HepG2 (cell line): ENCODE results near the gene UBTD2. TPM values are rescaled to one million over a fixed set of nuclear protein-coding genes. Genes with fewer than 3 reads are reported as not detected.

Experiments used
- CHD4 ChIP-seq: fragments of 200-600 bp; sonication (generic); IDR thresholded peaks from 2 replicates; pipeline ENCODE4 v1.7.0; 2017; ENCODE audit warnings: mild to moderate bottlenecking, low read length, borderline replicate concordance
- HMGXB4 ChIP-seq, 2 experiments: sonication (generic) in 1 of 2; formaldehyde crosslinking in 1 of 2; IDR thresholded peaks; 2 replicates each; pipeline versions ENCODE4 v1.4.0 to v1.6.1; 2018 to 2020; ENCODE audit warnings: missing genetic modification reagents in 2 of 2, borderline replicate concordance in 1 of 2, low read depth in 1 of 2, mild to moderate bottlenecking in 1 of 2, missing biosample characterization in 1 of 2
- JUNB ChIP-seq: sonication (generic); formaldehyde crosslinking; IDR thresholded peaks from 2 replicates; pipeline ENCODE4 v1.8.0; 2022; ENCODE audit warnings: missing genetic modification reagents, mild to moderate bottlenecking, borderline replicate concordance
- PAWR ChIP-seq: sonication (generic); formaldehyde crosslinking; IDR thresholded peaks from 2 replicates; pipeline ENCODE4 v1.4.0; 2020; ENCODE audit warnings: missing genetic modification reagents, mild to moderate bottlenecking, borderline replicate concordance
- PRDM15 ChIP-seq: sonication (generic); formaldehyde crosslinking; IDR thresholded peaks from 2 replicates; pipeline ENCODE4 v1.4.0; 2020; ENCODE audit warnings: missing genetic modification reagents
- RAD51 ChIP-seq: fragments of 450-650 bp; IDR thresholded peaks from 2 replicates; pipeline ENCODE4 v1.6.1; 2016; ENCODE audit warnings: borderline replicate concordance
- RFXANK ChIP-seq: IDR thresholded peaks from 2 replicates; pipeline ENCODE4 v1.6.1; 2016
- SMAD9 ChIP-seq: sonication (generic); formaldehyde crosslinking; IDR thresholded peaks from 2 replicates; pipeline ENCODE4 v1.5.1; 2020; ENCODE audit warnings: mild to moderate bottlenecking, missing genetic modification reagents
- SOX6 ChIP-seq, 2 experiments: fragments of 450-650 bp in 1 of 2; sonication (generic) in 1 of 2; formaldehyde crosslinking in 1 of 2; IDR thresholded peaks; 2 replicates each; pipeline versions ENCODE4 v1.4.0 to v1.6.1; 2017 to 2020; ENCODE audit warnings: antibody characterized with exemption in 1 of 2, mild to moderate bottlenecking in 1 of 2, missing genetic modification reagents in 1 of 2
- TFDP2 ChIP-seq: sonication (generic); formaldehyde crosslinking; IDR thresholded peaks from 2 replicates; pipeline ENCODE4 v1.4.0; 2020; ENCODE audit warnings: missing genetic modification reagents
- XBP1 ChIP-seq: sonication (generic); formaldehyde crosslinking; IDR thresholded peaks from 2 replicates; pipeline ENCODE4 v1.5.0; 2020; ENCODE audit warnings: missing genetic modification reagents
- ZBTB21 ChIP-seq: sonication (generic); formaldehyde crosslinking; IDR thresholded peaks from 2 replicates; pipeline ENCODE4 v1.4.0; 2020; ENCODE audit warnings: missing genetic modification reagents
- ZFP37 ChIP-seq: sonication (generic); formaldehyde crosslinking; IDR thresholded peaks from 2 replicates; pipeline ENCODE4 v1.4.0; 2020; ENCODE audit warnings: missing genetic modification reagents, borderline replicate concordance
- ZFP91 ChIP-seq: sonication (generic); formaldehyde crosslinking; IDR thresholded peaks from 2 replicates; pipeline ENCODE4 v1.9.0; 2022; ENCODE audit warnings: missing genetic modification reagents, mild to moderate bottlenecking, borderline replicate concordance
- ZFYVE20 ChIP-seq: sonication (generic); formaldehyde crosslinking; IDR thresholded peaks from 2 replicates; pipeline ENCODE4 v1.8.0; 2023; ENCODE audit warnings: low read depth, mild to moderate bottlenecking, moderate library complexity, missing genetic modification reagents, borderline replicate concordance
- ZKSCAN5 ChIP-seq: sonication (generic); formaldehyde crosslinking; IDR thresholded peaks from 2 replicates; pipeline ENCODE4 v1.5.1; 2020; ENCODE audit warnings: mild to moderate bottlenecking, missing genetic modification reagents
- ZNF12 ChIP-seq: sonication (generic); formaldehyde crosslinking; IDR thresholded peaks from 2 replicates; pipeline ENCODE4 v1.5.0; 2020; ENCODE audit warnings: missing genetic modification reagents
- ZNF468 ChIP-seq: sonication (generic); formaldehyde crosslinking; IDR thresholded peaks from 2 replicates; pipeline ENCODE4 v1.8.0; 2022; ENCODE audit warnings: mild to moderate bottlenecking, moderate library complexity, missing genetic modification reagents
- ZNF564 ChIP-seq: sonication (generic); formaldehyde crosslinking; IDR thresholded peaks from 2 replicates; pipeline ENCODE4 v1.8.1; 2023; ENCODE audit warnings: mild to moderate bottlenecking, missing genetic modification reagents
- ZNF660 ChIP-seq: sonication (generic); formaldehyde crosslinking; IDR thresholded peaks from 2 replicates; pipeline ENCODE4 v1.5.1; 2020; ENCODE audit warnings: mild to moderate bottlenecking, low read depth, missing genetic modification reagents, borderline replicate concordance
- ZNF672 ChIP-seq: sonication (generic); formaldehyde crosslinking; IDR thresholded peaks from 2 replicates; pipeline ENCODE4 v1.8.1; 2022; ENCODE audit warnings: missing genetic modification reagents
- polyA plus RNA-seq, 8 experiments: library from polyadenylated mRNA; depleted of rRNA in 3 of 8; stranded (reverse) in 7 of 8; unstranded in 1 of 8; fragments of >200 nt; fragmentation: Illumina TruSeq in 4 of 8; extraction: Trizol in 4 of 8; gene quantifications; 2 replicates each; pipeline versions ENCODE4 v1.2.1 to v1.2.3, GENCODE V29; 2011 to 2016; ENCODE audit warnings: low read depth in 4 of 8, missing spikeins in 1 of 8, mixed read lengths in 1 of 8; ENCODE audit not compliant: insufficient read depth in 1 of 8
- total RNA-seq, 5 experiments: library from RNA; depleted of rRNA; stranded (reverse); fragments of >200 nt; fragmentation: Illumina TruSeq; extraction: Trizol; gene quantifications; 2 replicates each; pipeline ENCODE4 v1.2.3, GENCODE V29; 2016; ENCODE audit warnings: low read depth in 1 of 5

UBTD2 gene
- total and polyA plus RNA-seq, 2 of the 13 experiments (the other 11 are each of a cell fraction or from before 2014, with no cell fraction given): 15.2 to 24.1 TPM

- TF ChIP-seq ZFP91 (CRISPR knock-in tag): peak; percentile 84
- no peak for TF ChIP-seq RAD51
- no peak for TF ChIP-seq ZNF564 (CRISPR knock-in tag)
- no peak; the same call in 1 of the 2 replicates for TF ChIP-seq PAWR (CRISPR knock-in tag)
- no peak for TF ChIP-seq ZBTB21
- no peak for TF ChIP-seq ZKSCAN5 (CRISPR knock-in tag)
- TF ChIP-seq PRDM15: no peak
- TF ChIP-seq ZNF660 (CRISPR knock-in tag): no peak
- no peak for TF ChIP-seq ZNF468 (CRISPR knock-in tag)
- no peak for TF ChIP-seq CHD4
- no peak for TF ChIP-seq RFXANK (CRISPR knock-in tag)
- TF ChIP-seq SOX6 (IDR thresholded peaks at IDR 0.05): no peak
- TF ChIP-seq SOX6 (CRISPR knock-in tag; IDR thresholded peaks at IDR 0.05): 0 out of 2 replicates have a peak, but pooled peaks have one; percentile 63
- TF ChIP-seq JUNB: no peak
- no peak for TF ChIP-seq ZNF672 (CRISPR knock-in tag)
- no peak for TF ChIP-seq ZNF12 (CRISPR knock-in tag)
- TF ChIP-seq XBP1 (CRISPR knock-in tag): no peak
- TF ChIP-seq ZFP37 (CRISPR knock-in tag): no peak
- no peak for TF ChIP-seq TFDP2 (CRISPR knock-in tag)
- TF ChIP-seq ZFYVE20 (CRISPR knock-in tag): no peak
- peak; percentile 95 for TF ChIP-seq HMGXB4 (CRISPR knock-in tag; IDR thresholded peaks at IDR 0.05; ENCODE audit: borderline replicate concordance in 1 of 2, low read depth in 1 of 2)
- no peak for TF ChIP-seq SMAD9 (CRISPR knock-in tag)
Observed at GRCh38 chr5:172188033-172188892, 95.3 kb downstream of the UBTD2 start, which contains the start of gene STK10 (continued).
